Vagina (tissue), 2 donors: Measurements from ENCODE around the gene CELF5.

ENCODE experiments used
- POLR2A ChIP-seq, 2 donors: fragments of 450-650 bp; IDR thresholded peaks; one replicate each; pipeline ENCODE4 v1.6.1; 2017; ENCODE audit warnings: antibody characterized with exemption in 2 of 2, mild to moderate bottlenecking in 2 of 2, moderate library complexity in 2 of 2
- TF ChIP-seq, protein P1 (sequence below), 3 experiments: fragments of 450-650 bp in 2 of 3; fragments of 200-600 bp in 1 of 3; sonication (generic) in 1 of 3; IDR thresholded peaks; one replicate each; pipeline ENCODE4 v1.5.1; 2017 to 2019; ENCODE audit warnings: antibody characterized with exemption in 3 of 3, mild to moderate bottlenecking in 2 of 3, moderate library complexity in 2 of 3

DNA sequence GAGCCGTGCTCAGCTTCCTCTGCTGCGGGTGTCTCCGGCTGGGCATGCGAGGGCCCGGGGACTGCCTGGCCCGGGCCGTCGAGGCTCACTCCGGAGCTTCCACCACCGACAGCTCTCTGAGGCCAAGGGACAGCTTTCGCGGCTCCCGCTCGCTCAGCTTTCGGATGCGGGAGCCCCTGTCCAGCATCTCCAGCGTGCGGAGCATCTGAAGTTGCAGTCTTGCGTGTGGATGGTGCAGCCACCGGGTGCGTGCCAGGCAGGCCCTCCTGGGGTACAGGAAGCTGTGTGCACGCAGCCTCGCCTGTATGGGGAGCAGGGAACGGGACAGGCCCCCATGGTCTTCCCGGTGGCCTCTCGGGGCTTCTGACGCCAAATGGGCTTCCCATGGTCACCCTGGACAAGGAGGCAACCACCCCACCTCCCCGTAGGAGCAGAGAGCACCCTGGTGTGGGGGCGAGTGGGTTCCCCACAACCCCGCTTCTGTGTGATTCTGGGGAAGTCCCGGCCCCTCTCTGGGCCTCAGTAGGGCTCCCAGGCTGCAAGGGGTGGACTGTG lies 44.6 kb upstream of the CELF5 start:
- TF ChIP-seq, protein P1, sequence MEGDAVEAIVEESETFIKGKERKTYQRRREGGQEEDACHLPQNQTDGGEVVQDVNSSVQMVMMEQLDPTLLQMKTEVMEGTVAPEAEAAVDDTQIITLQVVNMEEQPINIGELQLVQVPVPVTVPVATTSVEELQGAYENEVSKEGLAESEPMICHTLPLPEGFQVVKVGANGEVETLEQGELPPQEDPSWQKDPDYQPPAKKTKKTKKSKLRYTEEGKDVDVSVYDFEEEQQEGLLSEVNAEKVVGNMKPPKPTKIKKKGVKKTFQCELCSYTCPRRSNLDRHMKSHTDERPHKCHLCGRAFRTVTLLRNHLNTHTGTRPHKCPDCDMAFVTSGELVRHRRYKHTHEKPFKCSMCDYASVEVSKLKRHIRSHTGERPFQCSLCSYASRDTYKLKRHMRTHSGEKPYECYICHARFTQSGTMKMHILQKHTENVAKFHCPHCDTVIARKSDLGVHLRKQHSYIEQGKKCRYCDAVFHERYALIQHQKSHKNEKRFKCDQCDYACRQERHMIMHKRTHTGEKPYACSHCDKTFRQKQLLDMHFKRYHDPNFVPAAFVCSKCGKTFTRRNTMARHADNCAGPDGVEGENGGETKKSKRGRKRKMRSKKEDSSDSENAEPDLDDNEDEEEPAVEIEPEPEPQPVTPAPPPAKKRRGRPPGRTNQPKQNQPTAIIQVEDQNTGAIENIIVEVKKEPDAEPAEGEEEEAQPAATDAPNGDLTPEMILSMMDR (IDR thresholded peaks at IDR 0.05): no peak
- TF ChIP-seq POLR2A (IDR thresholded peaks at IDR 0.05): no peak
